ENCODE data around the gene ATP6V0A4.

DNA sequence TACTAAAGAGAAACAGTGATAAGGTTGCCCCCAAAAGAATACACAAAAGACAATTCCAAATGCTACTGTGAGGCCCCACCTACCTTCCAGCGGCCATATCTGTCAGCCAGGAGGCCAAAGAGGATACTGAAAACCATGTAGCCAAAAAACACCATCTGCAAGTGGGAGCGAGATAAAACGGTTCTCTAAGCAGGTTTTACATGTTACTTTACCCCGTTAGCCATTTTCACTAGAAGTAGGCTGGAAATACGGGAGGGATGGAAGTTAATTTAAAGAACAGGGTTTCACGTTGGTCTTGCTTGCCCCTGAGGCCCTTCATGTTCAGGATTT, 135.0 kb downstream of the ATP6V0A4 start:
- TF ChIP-seq EZH2 (IDR thresholded peaks at IDR 0.05; ENCODE audit: low read length, unreplicated experiment) = no peak
- TF ChIP-seq, protein P1, sequence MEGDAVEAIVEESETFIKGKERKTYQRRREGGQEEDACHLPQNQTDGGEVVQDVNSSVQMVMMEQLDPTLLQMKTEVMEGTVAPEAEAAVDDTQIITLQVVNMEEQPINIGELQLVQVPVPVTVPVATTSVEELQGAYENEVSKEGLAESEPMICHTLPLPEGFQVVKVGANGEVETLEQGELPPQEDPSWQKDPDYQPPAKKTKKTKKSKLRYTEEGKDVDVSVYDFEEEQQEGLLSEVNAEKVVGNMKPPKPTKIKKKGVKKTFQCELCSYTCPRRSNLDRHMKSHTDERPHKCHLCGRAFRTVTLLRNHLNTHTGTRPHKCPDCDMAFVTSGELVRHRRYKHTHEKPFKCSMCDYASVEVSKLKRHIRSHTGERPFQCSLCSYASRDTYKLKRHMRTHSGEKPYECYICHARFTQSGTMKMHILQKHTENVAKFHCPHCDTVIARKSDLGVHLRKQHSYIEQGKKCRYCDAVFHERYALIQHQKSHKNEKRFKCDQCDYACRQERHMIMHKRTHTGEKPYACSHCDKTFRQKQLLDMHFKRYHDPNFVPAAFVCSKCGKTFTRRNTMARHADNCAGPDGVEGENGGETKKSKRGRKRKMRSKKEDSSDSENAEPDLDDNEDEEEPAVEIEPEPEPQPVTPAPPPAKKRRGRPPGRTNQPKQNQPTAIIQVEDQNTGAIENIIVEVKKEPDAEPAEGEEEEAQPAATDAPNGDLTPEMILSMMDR (conservative IDR thresholded peaks at IDR 0.05; ENCODE audit: low read depth, low read length) = no peak

Data from PC-3 (cell line).